Naive thymus-derived CD4-positive, alpha-beta T cell (primary cell): ENCODE results near the gene ADRA2C. TPM values are rescaled to one million over a fixed set of nuclear protein-coding genes. Genes with fewer than 3 reads are reported as not detected.

ENCODE experiments used
- ATAC-seq: fragments of 150-1000 bp; cut with Tn5 transposase; 2 replicates; pipeline ENCODE4 v1.10.0; 2021; ENCODE audit warnings: mild to moderate bottlenecking, moderate library complexity
- CTCF ChIA-PET: fragments of 350-600 bp; sonication (Branson Sonifier 250); formaldehyde crosslinking; loops from one replicate; lab custom pipeline; 2021; ENCODE audit warnings: antibody characterized with exemption; lab: Charles Lee
- POLR2A ChIA-PET: fragments of 350-600 bp; sonication (Branson Sonifier 250); formaldehyde crosslinking; loops from one replicate; lab custom pipeline; 2021; ENCODE audit warnings: antibody characterized with exemption, inconsistent platforms; lab: Charles Lee
- DNase-seq, 9 donors: peaks; one replicate each; pipeline versions ENCODE4 v3.0.0 to v3.0.0-alpha.2; 2020 to 2022; ENCODE audit warnings: mixed read lengths in 1 of 9
- H3K27ac ChIP-seq: one replicate; pipeline ENCODE4 v1.7.0; 2013; ENCODE audit warnings: mild to moderate bottlenecking, low read depth, low read length, moderate library complexity
- H3K27me3 ChIP-seq, 2 donors: one replicate each; pipeline ENCODE4 v1.7.0; 2013; ENCODE audit warnings: low read length in 2 of 2, mild to moderate bottlenecking in 2 of 2, moderate library complexity in 2 of 2; ENCODE audit not compliant: control insufficient read depth in 2 of 2, insufficient read depth in 2 of 2
- H3K36me3 ChIP-seq, 3 experiments: 1 replicate in 2 of 3; 2 replicates in 1 of 3; pipeline ENCODE4 v1.7.0; 2013; ENCODE audit warnings: low read length in 3 of 3, mild to moderate bottlenecking in 3 of 3, moderate library complexity in 1 of 3; ENCODE audit not compliant: insufficient read depth in 3 of 3, control insufficient read depth in 2 of 3
- H3K4me1 ChIP-seq, 2 donors: one replicate each; pipeline ENCODE4 v1.7.0; 2013; ENCODE audit warnings: low read length in 2 of 2, mild to moderate bottlenecking in 2 of 2, moderate library complexity in 1 of 2; ENCODE audit not compliant: control insufficient read depth in 2 of 2, insufficient read depth in 2 of 2
- H3K4me3 ChIP-seq: 2 replicates; pipeline ENCODE4 v1.7.0; 2013; ENCODE audit warnings: mild to moderate bottlenecking, low read length
- H3K9me3 ChIP-seq, 3 experiments: 1 replicate in 2 of 3; 2 replicates in 1 of 3; pipeline ENCODE4 v1.7.0; 2013; ENCODE audit warnings: low read length in 3 of 3; ENCODE audit not compliant: control insufficient read depth in 2 of 3
- H3K27ac Mint-ChIP-seq, 9 donors: one replicate each; pipeline ENCODE4 v1.8.0; 2020 to 2022; ENCODE audit warnings: mixed read lengths in 9 of 9, mild to moderate bottlenecking in 8 of 9, moderate library complexity in 5 of 9, inconsistent platforms in 2 of 9
- H3K27me3 Mint-ChIP-seq, 5 donors: one replicate each; pipeline ENCODE4 v1.8.0; 2021 to 2022; ENCODE audit warnings: mixed read lengths in 5 of 5, mild to moderate bottlenecking in 1 of 5
- H3K36me3 Mint-ChIP-seq, 5 donors: one replicate each; pipeline ENCODE4 v1.8.0; 2020 to 2022; ENCODE audit warnings: mixed read lengths in 5 of 5, mild to moderate bottlenecking in 3 of 5, inconsistent platforms in 1 of 5
- H3K4me1 Mint-ChIP-seq, 7 donors: one replicate each; pipeline ENCODE4 v1.8.0; 2020 to 2022; ENCODE audit warnings: mixed read lengths in 7 of 7, mild to moderate bottlenecking in 3 of 7, inconsistent platforms in 1 of 7
- H3K4me3 Mint-ChIP-seq, 10 donors: one replicate each; pipeline ENCODE4 v1.8.0; 2020 to 2022; ENCODE audit warnings: mild to moderate bottlenecking in 10 of 10, mixed read lengths in 10 of 10, moderate library complexity in 6 of 10, inconsistent platforms in 2 of 10
- H3K9me3 Mint-ChIP-seq, 11 donors: one replicate each; pipeline ENCODE4 v1.8.0; 2020 to 2022; ENCODE audit warnings: mixed read lengths in 11 of 11, mild to moderate bottlenecking in 4 of 11, inconsistent platforms in 1 of 11, moderate library complexity in 1 of 11
- intact Hi-C, 2 donors: fragments of 100-400 bp; cut with micrococcal nuclease; formaldehyde crosslinking; loops; one replicate each; pipeline ENCODE4 v1.15.1; 2023
- polyA plus RNA-seq, 2 donors: library from polyadenylated mRNA; unstranded; fragments of 300-500 nt; fragmentation: Illumina TruSeq; gene quantifications; one replicate each; pipeline ENCODE4 v1.2.3, GENCODE V29; 2021
- total RNA-seq, 6 experiments: library from RNA in 5 of 6; stranded (reverse) in 5 of 6; gene quantifications; 1 replicate in 5 of 6; 2 replicates in 1 of 6; pipeline ENCODE4 v1.2.3 and lab custom pipeline; 2021 to 2026

The ADRA2C gene
- total and polyA plus RNA-seq, 7 experiments from 2014 or later = not detected

GRCh38 chr4:3720466-3720865 lies 45.7 kb upstream of the ADRA2C start:
- CTCF ChIA-PET = no interaction called here
- no peaks in the 10 kb centered on the region for H3K4me1 ChIP-seq
- H3K27me3 Mint-ChIP-seq = peaks cover 7 to 45% (median 43%) of the 10 kb centered on the region in 5 donors

GRCh38 chr4:3721186-3721585 lies 45.0 kb upstream of the ADRA2C start:
- Mint-ChIP-seq H3K27me3 (peaks cover 7 to 45% (median 43%) of the 10 kb centered on the region in 5 donors), H3K36me3 (peaks cover 0 to 2% (median 0%) of the 10 kb centered on the region in 5 donors), H3K4me1 (peaks cover 0 to 7% (median 0%) of the 10 kb centered on the region in 7 donors), H3K9me3 (peaks cover 0 to 11% (median 3%) of the 10 kb centered on the region in 11 donors), H3K4me3 (no peak overlapping the region), H3K27ac (no peak overlapping the region)
- ChIA-PET POLR2A (no interaction called here), CTCF (no interaction called here)
- DNase-seq (no peak), ATAC-seq (no peak)
- Histone ChIP-seq H3K27ac (no peak overlapping the region), H3K4me3 (no peak overlapping the region), H3K4me1 (no peaks in the 10 kb centered on the region), H3K9me3 (peaks cover 0 to 6% (median 0%) of the 10 kb centered on the region in 3 experiments), H3K27me3 (no peaks in the 10 kb centered on the region), H3K36me3 (no peaks in the 10 kb centered on the region)
- intact Hi-C loops = no loop called here

More at GRCh38 chr4:3720466-3720865, 45.7 kb upstream of the ADRA2C start:
- peaks cover 0 to 6% (median 0%) of the 10 kb centered on the region in 3 experiments for H3K9me3 ChIP-seq
- H3K4me1 Mint-ChIP-seq = peaks cover 0 to 7% (median 0%) of the 10 kb centered on the region in 7 donors
- intact Hi-C loops = no loop called here
- H3K27me3 ChIP-seq = no peaks in the 10 kb centered on the region
- no peak for ATAC-seq
- POLR2A ChIA-PET = no interaction called here
- H3K36me3 Mint-ChIP-seq = peaks cover 0 to 2% (median 0%) of the 10 kb centered on the region in 5 donors
- no peak overlapping the region for H3K27ac Mint-ChIP-seq
- H3K4me3 Mint-ChIP-seq = no peak overlapping the region
- no peak for DNase-seq
- H3K36me3 ChIP-seq = no peaks in the 10 kb centered on the region
- H3K4me3 ChIP-seq = no peak overlapping the region
- peaks cover 0 to 11% (median 3%) of the 10 kb centered on the region in 11 donors for H3K9me3 Mint-ChIP-seq
- H3K27ac ChIP-seq = no peak overlapping the region

DNA sequence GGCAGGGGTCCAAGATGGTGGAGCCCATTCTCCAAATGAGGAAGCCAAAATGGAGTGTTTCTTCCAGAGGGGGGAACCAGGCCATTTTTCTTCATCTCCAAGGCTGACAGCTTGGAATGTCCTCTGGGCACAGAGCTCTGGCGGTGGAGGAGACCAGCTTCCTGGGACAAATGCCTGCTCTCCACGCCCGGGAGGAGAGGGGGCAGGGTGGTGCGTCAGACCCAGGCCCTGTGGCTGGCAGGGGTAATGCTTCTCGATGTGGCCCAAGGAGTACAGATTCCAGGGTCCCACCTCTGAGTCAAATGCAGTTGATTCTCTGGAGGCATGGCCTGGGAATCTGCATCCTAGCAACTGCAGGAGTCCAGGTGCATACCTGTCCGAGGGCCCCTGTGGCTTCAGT lies 44.6 kb upstream of the ADRA2C start:
- ATAC-seq (no peak), DNase-seq (no peak)
- POLR2A ChIA-PET = no interaction called here
- Histone ChIP-seq H3K27me3 (no peaks in the 10 kb centered on the region), H3K9me3 (peaks cover 0 to 6% (median 0%) of the 10 kb centered on the region in 3 experiments), H3K27ac (no peak overlapping the region), H3K4me3 (no peak overlapping the region), H3K36me3 (no peaks in the 10 kb centered on the region), H3K4me1 (no peaks in the 10 kb centered on the region)
- CTCF ChIA-PET = no interaction called here
- no peak overlapping the region for H3K27ac Mint-ChIP-seq
- H3K27me3 Mint-ChIP-seq = peaks cover 7 to 45% (median 42%) of the 10 kb centered on the region in 5 donors
- H3K4me3 Mint-ChIP-seq = no peak overlapping the region
- peaks cover 0 to 7% (median 0%) of the 10 kb centered on the region in 7 donors for H3K4me1 Mint-ChIP-seq
- H3K36me3 Mint-ChIP-seq = peaks cover 0 to 2% (median 0%) of the 10 kb centered on the region in 5 donors
- intact Hi-C loops = no loop called here
- H3K9me3 Mint-ChIP-seq = peaks cover 0 to 11% (median 3%) of the 10 kb centered on the region in 11 donors

- H3K36me3 Mint-ChIP-seq = peaks cover 0 to 2% (median 0%) of the 10 kb centered on the region in 5 donors
- POLR2A ChIA-PET = no interaction called here
- Histone ChIP-seq H3K36me3 (no peaks in the 10 kb centered on the region), H3K27ac (no peak overlapping the region), H3K9me3 (peaks cover 0 to 6% (median 0%) of the 10 kb centered on the region in 3 experiments), H3K4me1 (no peaks in the 10 kb centered on the region), H3K4me3 (no peak overlapping the region), H3K27me3 (no peaks in the 10 kb centered on the region)
- peaks cover 0 to 7% (median 0%) of the 10 kb centered on the region in 7 donors for H3K4me1 Mint-ChIP-seq
- intact Hi-C loops = no loop called here
- DNase-seq (no peak), ATAC-seq (no peak)
- peaks cover 7 to 44% (median 35%) of the 10 kb centered on the region in 5 donors for H3K27me3 Mint-ChIP-seq
- CTCF ChIA-PET = no interaction called here
- H3K27ac Mint-ChIP-seq = no peak overlapping the region
- peaks cover 0 to 11% (median 3%) of the 10 kb centered on the region in 11 donors for H3K9me3 Mint-ChIP-seq
- H3K4me3 Mint-ChIP-seq = no peak overlapping the region
Observed at GRCh38 chr4:3722446-3723231, 43.5 kb upstream of the ADRA2C start.

DNA sequence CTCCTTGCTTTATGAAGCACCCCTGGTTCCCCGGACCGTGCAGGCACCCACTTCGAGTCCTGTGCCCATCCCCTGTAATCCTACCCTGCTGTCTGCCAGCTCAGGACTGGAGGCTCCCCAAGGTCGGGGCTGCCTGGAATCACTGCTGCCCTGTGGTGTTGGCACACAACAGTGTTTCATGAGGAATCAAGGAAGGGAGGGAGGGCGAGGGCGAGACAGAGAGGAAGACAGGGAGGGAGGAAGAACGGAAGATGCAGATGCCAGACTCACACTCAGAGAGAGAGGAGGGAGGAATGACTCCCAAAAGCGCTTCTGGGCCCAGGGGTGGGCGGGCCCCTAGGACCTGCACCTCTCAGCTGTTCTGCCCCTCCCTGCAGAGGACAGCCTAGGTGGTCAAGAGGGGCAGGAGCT lies 42.9 kb upstream of the ADRA2C start:
- Histone ChIP-seq H3K36me3 (no peaks in the 10 kb centered on the region), H3K27me3 (no peaks in the 10 kb centered on the region), H3K4me3 (no peak overlapping the region), H3K27ac (no peak overlapping the region), H3K4me1 (no peaks in the 10 kb centered on the region), H3K9me3 (peaks cover 0 to 6% (median 0%) of the 10 kb centered on the region in 3 experiments)
- CTCF ChIA-PET = no interaction called here
- intact Hi-C loops = no loop called here
- peaks cover 0 to 10% (median 3%) of the 10 kb centered on the region in 11 donors for H3K9me3 Mint-ChIP-seq
- no peak overlapping the region for H3K27ac Mint-ChIP-seq
- no peak for DNase-seq
- H3K36me3 Mint-ChIP-seq = peaks cover 0 to 2% (median 0%) of the 10 kb centered on the region in 5 donors
- H3K4me1 Mint-ChIP-seq = peaks cover 0 to 7% (median 0%) of the 10 kb centered on the region in 7 donors
- ATAC-seq = no peak
- H3K4me3 Mint-ChIP-seq = no peak overlapping the region
- H3K27me3 Mint-ChIP-seq = peaks cover 7 to 38% (median 29%) of the 10 kb centered on the region in 5 donors
- POLR2A ChIA-PET = no interaction called here

DNA sequence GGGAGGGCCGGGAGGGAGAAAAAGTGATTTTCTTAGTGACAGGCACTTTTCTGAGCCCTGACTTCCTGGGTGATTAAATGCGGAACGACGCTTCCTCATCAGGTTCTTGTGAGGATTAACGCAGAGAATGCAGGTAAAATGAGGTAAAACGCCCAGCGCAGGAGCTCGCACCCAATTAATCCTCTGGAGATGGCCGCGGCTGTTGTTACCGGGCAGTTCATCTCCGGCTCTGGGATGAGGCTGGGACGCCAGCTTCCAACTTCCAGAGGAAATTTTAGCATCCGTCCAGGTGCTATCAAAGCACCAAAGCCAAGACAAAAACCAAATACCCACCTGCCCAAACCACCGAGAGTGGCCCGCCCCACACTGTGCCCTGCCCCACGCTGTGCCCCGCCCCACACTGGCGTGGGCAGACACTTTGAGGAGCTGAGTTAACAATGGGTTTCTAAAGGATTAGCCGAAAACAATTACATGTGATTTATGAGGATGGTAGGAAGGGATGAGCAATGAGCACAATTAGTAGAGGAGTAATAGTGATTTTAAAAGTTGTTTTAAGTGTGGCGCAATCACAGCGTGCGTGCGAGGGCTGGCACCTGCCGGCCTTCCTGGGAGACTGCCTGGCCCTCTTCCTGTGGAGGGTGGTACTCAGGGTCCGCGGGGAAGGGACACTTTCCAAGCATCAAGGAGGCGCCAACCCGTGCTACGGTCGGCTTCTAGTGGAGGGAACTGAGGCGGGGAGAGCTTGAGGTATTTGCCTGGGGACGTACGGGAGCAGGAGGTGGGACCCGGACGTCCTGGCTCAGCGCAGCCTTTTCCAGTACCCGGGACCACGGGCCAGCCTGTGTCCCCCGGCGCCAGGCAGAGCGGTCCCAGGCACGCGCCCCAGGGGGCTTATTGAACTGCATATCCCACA lies 41.6 kb upstream of the ADRA2C start:
- Histone ChIP-seq H3K4me1 (no peaks in the 10 kb centered on the region), H3K9me3 (no peaks in the 10 kb centered on the region), H3K27ac (no peak overlapping the region), H3K4me3 (no peak overlapping the region), H3K27me3 (no peaks in the 10 kb centered on the region), H3K36me3 (no peaks in the 10 kb centered on the region)
- CTCF ChIA-PET = no interaction called here
- DNase-seq = no peak
- peak overlapping the region in 1 of 10 donors; percentile 4 for H3K4me3 Mint-ChIP-seq
- no peak overlapping the region for H3K27ac Mint-ChIP-seq
- H3K9me3 Mint-ChIP-seq = peaks cover 0 to 4% (median 0%) of the 10 kb centered on the region in 11 donors
- POLR2A ChIA-PET = no interaction called here
- H3K4me1 Mint-ChIP-seq = peaks cover 0 to 7% (median 0%) of the 10 kb centered on the region in 7 donors
- H3K27me3 Mint-ChIP-seq = peaks cover 7 to 37% (median 29%) of the 10 kb centered on the region in 5 donors
- intact Hi-C loops = no loop called here
- peaks cover 0 to 4% (median 0%) of the 10 kb centered on the region in 5 donors for H3K36me3 Mint-ChIP-seq
- no peak for ATAC-seq
